ENCODE measurements around the gene SIMC1. TPM values are rescaled to one million over a fixed set of nuclear protein-coding genes. Genes with fewer than 3 reads are reported as not detected.

The SIMC1 gene
- total RNA-seq, 1 experiment from 2014 or later = 19.7 TPM

GRCh38 chr5:176362233-176362490 lies 123.9 kb downstream of the SIMC1 start:
- no peaks in the 10 kb centered on the region for H3K9me2 ChIP-seq (ENCODE audit: insufficient read depth)
- H3K9me3 ChIP-seq (ENCODE audit: control insufficient read depth in 1 of 2, insufficient read depth in 1 of 2, low read depth in 1 of 2, low read length in 2 of 2) = no peaks in the 10 kb centered on the region
- peaks cover 0 to 11% of the 10 kb centered on the region in 2 experiments; a peak in 2 of 4 replicates for H3K4me1 ChIP-seq (ENCODE audit: control insufficient read depth in 1 of 2, insufficient read depth in 2 of 2, low read length in 2 of 2)
- no TSS peak for BruUV-seq (replicated peaks)
- intact Hi-C loops (cut with micrococcal nuclease) = no loop called here
- H3K36me3 ChIP-seq (ENCODE audit: control insufficient read depth in 1 of 2, insufficient read depth in 2 of 2, low read length in 2 of 2) = peaks cover 3 to 14% of the 10 kb centered on the region in 2 experiments; a peak in 1 of 4 replicates
- no peak overlapping the region for H3K27ac ChIP-seq (ENCODE audit: low read depth, low read length)
- H3K79me2 ChIP-seq (ENCODE audit: insufficient read depth, low read length) = peaks cover 34% of the 10 kb centered on the region
- H3K27me3 ChIP-seq (ENCODE audit: insufficient read depth, low read length) = no peaks in the 10 kb centered on the region
- peak overlapping the region; percentile 97 to 100 for H3K4me3 ChIP-seq (replicated peaks in 1 of 2; ENCODE audit: low read depth in 1 of 2, low read length in 2 of 2)
- RAD21 ChIA-PET (ENCODE audit: low non-redundant PET in 1 of 2, low total read pairs in 2 of 2, uncharacterized antibody in 2 of 2, unreplicated experiment in 2 of 2) = no interaction called here
- H2AFZ ChIP-seq (ENCODE audit: low read depth, low read length, poor library complexity, severe bottlenecking) = peak overlapping the region; percentile 80
- CTCF ChIA-PET = interaction anchor here (1.1 kb wide), 1 partner anchor 209 kb away, joined by 3 read pairs; no protein-coding TSS in a partner anchor
- ATAC-seq = no peak
- TF ChIP-seq TCF7L2 (IDR thresholded peaks at IDR 0.05; ENCODE audit: borderline replicate concordance, extremely low read depth, insufficient read depth, insufficient read length) = no peak
- no peak for TF ChIP-seq YY1 (IDR thresholded peaks at IDR 0.05; ENCODE audit: extremely low read depth, insufficient replicate concordance, low read depth, low read length)
- no peak for TF ChIP-seq SRF (IDR thresholded peaks at IDR 0.05; ENCODE audit: low read depth)
- TF ChIP-seq POLR2A (IDR thresholded peaks at IDR 0.05; ENCODE audit: borderline replicate concordance, extremely low read depth, insufficient read depth, insufficient read length) = no peak
- no peak for TF ChIP-seq ZFX (IDR thresholded peaks at IDR 0.05)
- TF ChIP-seq, protein P1, sequence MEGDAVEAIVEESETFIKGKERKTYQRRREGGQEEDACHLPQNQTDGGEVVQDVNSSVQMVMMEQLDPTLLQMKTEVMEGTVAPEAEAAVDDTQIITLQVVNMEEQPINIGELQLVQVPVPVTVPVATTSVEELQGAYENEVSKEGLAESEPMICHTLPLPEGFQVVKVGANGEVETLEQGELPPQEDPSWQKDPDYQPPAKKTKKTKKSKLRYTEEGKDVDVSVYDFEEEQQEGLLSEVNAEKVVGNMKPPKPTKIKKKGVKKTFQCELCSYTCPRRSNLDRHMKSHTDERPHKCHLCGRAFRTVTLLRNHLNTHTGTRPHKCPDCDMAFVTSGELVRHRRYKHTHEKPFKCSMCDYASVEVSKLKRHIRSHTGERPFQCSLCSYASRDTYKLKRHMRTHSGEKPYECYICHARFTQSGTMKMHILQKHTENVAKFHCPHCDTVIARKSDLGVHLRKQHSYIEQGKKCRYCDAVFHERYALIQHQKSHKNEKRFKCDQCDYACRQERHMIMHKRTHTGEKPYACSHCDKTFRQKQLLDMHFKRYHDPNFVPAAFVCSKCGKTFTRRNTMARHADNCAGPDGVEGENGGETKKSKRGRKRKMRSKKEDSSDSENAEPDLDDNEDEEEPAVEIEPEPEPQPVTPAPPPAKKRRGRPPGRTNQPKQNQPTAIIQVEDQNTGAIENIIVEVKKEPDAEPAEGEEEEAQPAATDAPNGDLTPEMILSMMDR (IDR thresholded peaks at IDR 0.05 in 2 of 3, conservative IDR thresholded peaks at IDR 0.05 in 1 of 3; ENCODE audit: borderline replicate concordance in 1 of 3, insufficient read depth in 1 of 3, low read depth in 2 of 3, low read length in 2 of 3) = no peak
- TF ChIP-seq POLR2AphosphoS5 (IDR thresholded peaks at IDR 0.05; ENCODE audit: low read depth, low read length) = no peak
- TF ChIP-seq EZH2 (IDR thresholded peaks at IDR 0.05) = no peak
- no peak for TF ChIP-seq ZNF274 (IDR thresholded peaks at IDR 0.05; ENCODE audit: low read depth, low read length)
- no peak for TF ChIP-seq SP1 (IDR thresholded peaks at IDR 0.05; ENCODE audit: low read depth)
- TF ChIP-seq, protein P2, sequence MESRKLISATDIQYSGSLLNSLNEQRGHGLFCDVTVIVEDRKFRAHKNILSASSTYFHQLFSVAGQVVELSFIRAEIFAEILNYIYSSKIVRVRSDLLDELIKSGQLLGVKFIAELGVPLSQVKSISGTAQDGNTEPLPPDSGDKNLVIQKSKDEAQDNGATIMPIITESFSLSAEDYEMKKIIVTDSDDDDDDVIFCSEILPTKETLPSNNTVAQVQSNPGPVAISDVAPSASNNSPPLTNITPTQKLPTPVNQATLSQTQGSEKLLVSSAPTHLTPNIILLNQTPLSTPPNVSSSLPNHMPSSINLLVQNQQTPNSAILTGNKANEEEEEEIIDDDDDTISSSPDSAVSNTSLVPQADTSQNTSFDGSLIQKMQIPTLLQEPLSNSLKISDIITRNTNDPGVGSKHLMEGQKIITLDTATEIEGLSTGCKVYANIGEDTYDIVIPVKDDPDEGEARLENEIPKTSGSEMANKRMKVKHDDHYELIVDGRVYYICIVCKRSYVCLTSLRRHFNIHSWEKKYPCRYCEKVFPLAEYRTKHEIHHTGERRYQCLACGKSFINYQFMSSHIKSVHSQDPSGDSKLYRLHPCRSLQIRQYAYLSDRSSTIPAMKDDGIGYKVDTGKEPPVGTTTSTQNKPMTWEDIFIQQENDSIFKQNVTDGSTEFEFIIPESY (IDR thresholded peaks at IDR 0.05; ENCODE audit: extremely low read depth, insufficient replicate concordance, low read length) = no peak
- TF ChIP-seq FOSL1 (IDR thresholded peaks at IDR 0.05; ENCODE audit: low read depth) = no peak
- no peak for TF ChIP-seq RAD21 (IDR thresholded peaks at IDR 0.05; ENCODE audit: low read depth)
- POLR2A ChIA-PET = interaction anchor here (0.7 to 1.2 kb wide), 3 partner anchors 8 to 19 kb away, joined by 3 to 5 read pairs (median 3); no protein-coding TSS in a partner anchor
- DNase-seq (ENCODE audit: low read depth, low spot score) = no peak
- H3K4me2 ChIP-seq (ENCODE audit: low read length) = peak overlapping the region; percentile 98
- peak overlapping the region; percentile 96 for H3K9ac ChIP-seq (ENCODE audit: low read length)
- H4K20me1 ChIP-seq (ENCODE audit: insufficient read depth) = 0 out of 2 replicates have a peak, but pooled peaks cover 5% of the 10 kb centered on the region
